Breast epithelium (tissue), 3 donors: ENCODE results near the gene GAPDH.

Source experiments
- CTCF ChIP-seq, 3 donors: fragments of 450-650 bp; IDR thresholded peaks; one replicate each; pipeline ENCODE4 v1.5.1; 2016 to 2017; ENCODE audit warnings: antibody characterized with exemption in 3 of 3, mild to moderate bottlenecking in 3 of 3, moderate library complexity in 3 of 3
- POLR2A ChIP-seq: fragments of 450-650 bp; IDR thresholded peaks from one replicate; pipeline ENCODE4 v1.6.1; 2016; ENCODE audit warnings: antibody characterized with exemption, mild to moderate bottlenecking, moderate library complexity
- POLR2AphosphoS5 ChIP-seq, 3 donors: sonication (generic); formaldehyde crosslinking; IDR thresholded peaks; one replicate each; pipeline ENCODE4 v1.6.1; 2017; ENCODE audit warnings: antibody characterized with exemption in 3 of 3

GRCh38 chr12:6556857-6557256 lies 22.5 kb downstream of the GAPDH start:
- no peak for TF ChIP-seq CTCF (IDR thresholded peaks at IDR 0.05)
- TF ChIP-seq POLR2AphosphoS5 (IDR thresholded peaks at IDR 0.05): no peak
- TF ChIP-seq POLR2A: no peak
